Spleen (tissue), 7 donors: ENCODE data around the gene CDK7.

Source experiments
- CTCF ChIP-seq, 11 experiments: fragments of 200-600 bp in 7 of 11; fragments of 450-650 bp in 4 of 11; sonication (generic) in 4 of 11; IDR thresholded peaks in 8 of 11; conservative IDR thresholded peaks in 3 of 11; 1 replicate in 7 of 11; 2 replicates in 4 of 11; pipeline versions ENCODE4 v1.4.0 to v1.8.0; 2016 to 2021; ENCODE audit warnings: antibody characterized with exemption in 11 of 11, inconsistent platforms in 4 of 11, mild to moderate bottlenecking in 1 of 11
- POLR2A ChIP-seq, 3 donors: fragments of 450-650 bp; IDR thresholded peaks; one replicate each; pipeline ENCODE4 v1.5.1; 2017; ENCODE audit warnings: antibody characterized with exemption in 3 of 3, mild to moderate bottlenecking in 1 of 3
- donor health status: DM: no; HTN: no; CAD: no; lungs with moderate emphysema.
- donor health status: DM: no; HTN: no; CAD: no.
- donor health status: DM: no; HTN: no; CAD: no.

DNA sequence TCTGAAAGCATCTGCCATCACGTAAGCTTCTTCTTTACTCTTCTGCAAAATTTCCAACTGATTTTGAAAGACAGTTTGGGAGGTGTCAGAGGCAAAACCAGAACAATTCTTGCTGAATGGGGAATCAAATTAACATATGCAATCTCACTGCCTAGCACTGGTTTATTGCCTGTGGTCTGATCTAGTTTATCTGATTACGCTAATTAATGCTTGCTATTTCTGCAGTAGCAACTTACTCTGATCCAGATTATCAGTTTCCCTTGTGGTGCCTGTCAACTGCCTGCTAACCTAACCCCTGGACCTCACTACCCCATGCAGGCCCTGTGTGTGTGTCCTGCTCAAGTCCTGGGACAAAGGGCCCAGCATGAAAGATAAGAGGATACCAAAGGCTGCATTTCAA lies 57.6 kb downstream of the CDK7 start:
- TF ChIP-seq POLR2A (IDR thresholded peaks at IDR 0.05) (no peak), CTCF (IDR thresholded peaks at IDR 0.05 in 8 of 11, conservative IDR thresholded peaks at IDR 0.05 in 3 of 11) (no peak)
